IPS-NIHi7 (cell line): Measurements from ENCODE around the gene KCNH5.

Source experiments
- DNase-seq: peaks from one replicate; pipeline ENCODE4 v3.0.0; 2012; ENCODE audit warnings: mixed read lengths; ENCODE audit errors: extremely low spot score

Gene KCNH5

GRCh38 chr14:63045234-63045611, at the start of gene KCNH5:
Gene KCNH5, minus strand, starts transcription at chr14:63045458. Its CDS starts 272 bp downstream, at chr14:63045186.
- DNase-seq, result peak; percentile 93

DNA sequence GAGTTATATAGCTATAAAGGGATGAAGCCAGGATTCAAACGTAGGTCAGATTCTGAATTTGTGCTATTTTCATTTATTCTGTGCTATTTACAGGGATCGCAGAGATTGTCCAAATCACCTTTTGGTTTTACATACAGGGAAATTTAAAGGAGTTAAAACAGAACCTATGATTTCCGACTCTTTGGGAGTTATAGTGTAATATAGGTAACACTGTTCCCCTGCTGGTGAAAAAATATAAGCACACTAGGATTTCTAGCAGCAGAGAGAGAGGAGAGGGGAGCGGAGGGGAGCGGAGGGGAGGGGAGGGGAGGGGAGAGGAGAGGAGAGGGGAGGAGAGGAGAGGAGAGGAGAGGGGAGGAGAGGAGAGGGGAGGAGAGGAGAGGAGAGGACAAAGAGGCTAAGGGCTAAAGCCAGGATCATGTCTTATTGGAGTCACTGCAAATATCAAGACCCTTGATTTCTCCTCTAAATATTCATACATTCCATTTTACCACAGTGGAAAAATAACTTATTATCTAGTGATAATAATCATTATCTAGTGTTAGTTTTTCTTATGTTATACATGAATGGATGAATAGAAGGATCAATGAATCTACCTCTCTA, 46.2 kb upstream of the KCNH5 start:
- no peak for DNase-seq

GRCh38 chr14:63088865-63089264, 43.6 kb upstream of the KCNH5 start:
- no peak for DNase-seq

- no peak for DNase-seq
These were observed 33.3 kb upstream of the KCNH5 start for GRCh38 chr14:63078569-63078968.

GRCh38 chr14:63076488-63076887, 31.2 kb upstream of the KCNH5 start:
- DNase-seq, result no peak

DNA sequence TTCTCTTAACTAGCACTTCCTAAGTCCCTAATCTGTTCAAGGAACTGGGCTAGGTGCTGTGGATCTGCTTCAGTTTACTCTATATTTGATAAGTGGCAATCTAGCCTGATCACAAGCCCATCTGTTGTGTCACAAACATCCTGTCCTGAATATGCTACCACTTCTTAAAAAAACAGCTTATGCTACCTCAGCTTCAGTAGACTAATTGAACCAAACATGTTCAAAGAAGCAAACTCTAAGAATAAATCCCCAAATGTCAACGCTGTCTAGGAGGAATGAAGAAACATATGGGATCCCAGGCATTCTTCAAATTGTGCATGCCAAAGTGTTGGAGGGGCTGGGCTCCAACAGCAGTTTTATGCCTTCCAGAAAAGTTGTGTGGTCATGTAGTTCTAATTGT, 10.4 kb upstream of the KCNH5 start:
- no peak for DNase-seq

DNA sequence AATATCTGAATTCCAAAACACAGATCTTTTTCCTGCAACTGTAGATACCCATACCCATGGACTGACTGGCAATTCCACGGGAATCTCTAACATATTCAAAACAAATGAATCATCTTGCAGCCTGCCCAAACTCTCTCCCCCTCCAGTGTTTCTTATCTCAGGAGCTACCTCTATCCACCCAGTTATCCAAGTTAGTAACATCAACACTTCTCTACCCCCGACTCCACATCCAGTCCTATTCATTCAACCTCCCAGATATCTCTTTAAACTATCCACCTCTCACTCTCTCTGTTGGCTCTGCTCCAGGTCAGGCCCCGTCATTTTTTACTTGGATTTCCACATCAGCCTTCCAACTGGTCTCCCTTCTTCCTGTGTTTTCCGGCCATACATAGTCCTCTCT, 6.7 kb upstream of the KCNH5 start:
- no peak for DNase-seq

- DNase-seq, result no peak
These were observed 6.0 kb upstream of the KCNH5 start for GRCh38 chr14:63051301-63051700.

- no peak for DNase-seq
These were observed 5.4 kb upstream of the KCNH5 start for GRCh38 chr14:63050694-63051093.

- peak; percentile 17 for DNase-seq
These were observed 1.3 kb upstream of the KCNH5 start for GRCh38 chr14:63046339-63047268.

DNA sequence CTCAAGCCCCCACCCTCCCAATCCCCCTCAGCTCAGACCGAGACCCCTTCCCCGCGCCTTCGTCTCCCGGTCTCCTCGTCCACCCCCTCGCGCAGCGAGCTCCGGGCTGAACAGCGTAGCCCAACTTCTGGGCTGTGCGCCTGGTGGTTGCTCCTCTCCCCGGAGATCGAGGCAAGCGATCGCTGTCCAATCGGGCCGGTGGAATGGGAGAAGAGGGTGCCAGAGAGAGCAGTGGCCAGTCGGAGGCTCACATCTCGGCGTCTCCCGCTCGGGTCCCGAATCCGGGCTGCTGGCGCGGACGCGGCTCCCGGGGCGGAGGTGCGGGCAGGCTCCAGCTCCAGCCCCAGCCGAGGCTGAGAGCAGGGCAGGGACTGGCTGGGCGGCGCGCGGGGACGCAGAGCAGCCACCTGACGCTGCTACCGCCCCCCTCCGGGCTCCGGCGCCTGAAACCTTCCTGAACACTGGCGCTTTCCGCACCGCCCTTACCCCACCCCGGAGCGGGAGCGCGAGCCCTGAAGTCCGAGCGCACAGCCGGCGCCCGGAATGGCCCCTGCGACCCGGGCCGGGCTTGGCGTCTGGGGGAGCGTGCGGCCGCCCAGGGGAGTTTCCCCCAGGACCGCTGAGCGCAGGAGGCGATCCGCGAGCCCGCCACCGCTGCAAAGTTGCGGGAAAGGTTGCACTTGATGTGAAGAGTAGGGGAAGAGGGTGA, 508 bp upstream of the KCNH5 start:
- peak; percentile 70 for DNase-seq

DNA sequence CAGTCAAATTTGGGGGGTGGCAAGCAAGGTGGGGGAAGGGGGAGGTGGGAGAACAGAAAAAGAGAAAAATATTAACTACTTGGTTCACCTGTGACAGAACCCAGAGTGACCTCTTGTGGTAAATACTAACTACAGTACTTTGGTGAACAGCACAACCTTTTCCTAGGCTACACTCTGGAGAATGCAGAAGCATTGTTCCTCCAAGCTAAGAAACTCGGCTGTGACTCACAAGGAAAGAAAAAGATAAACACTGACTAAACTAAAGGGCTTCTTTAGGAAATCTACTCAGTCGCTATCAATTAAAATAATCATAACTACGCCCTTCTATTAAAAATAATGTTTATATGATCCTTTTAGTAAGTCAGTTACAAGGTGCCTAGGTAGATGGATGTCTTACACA, 5.4 kb downstream of the KCNH5 start:
- DNase-seq, result peak; percentile 45

GRCh38 chr14:63032641-63033040, 12.6 kb downstream of the KCNH5 start:
- DNase-seq, result no peak

DNA sequence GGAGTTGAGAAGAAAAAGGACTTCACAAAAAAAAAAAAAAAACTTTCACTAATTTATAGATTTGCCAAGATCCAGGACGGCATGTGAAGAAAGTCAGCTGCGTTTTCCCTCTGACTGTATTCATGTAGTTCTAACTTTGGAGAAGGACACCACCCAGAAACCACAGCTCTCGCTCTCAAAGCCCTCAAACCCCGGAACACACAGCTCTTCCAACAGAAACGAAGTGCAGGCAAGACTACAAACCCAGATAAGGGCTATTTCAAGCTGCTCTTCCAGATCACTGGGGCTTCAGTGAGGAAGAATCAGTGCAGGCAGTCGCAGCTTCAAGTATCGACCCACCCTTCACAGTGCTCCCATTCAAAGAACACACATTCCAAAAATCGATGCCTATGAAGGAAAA, 13.2 kb downstream of the KCNH5 start:
- no peak for DNase-seq

GRCh38 chr14:63030113-63030512, 15.1 kb downstream of the KCNH5 start:
- DNase-seq, result no peak

DNA sequence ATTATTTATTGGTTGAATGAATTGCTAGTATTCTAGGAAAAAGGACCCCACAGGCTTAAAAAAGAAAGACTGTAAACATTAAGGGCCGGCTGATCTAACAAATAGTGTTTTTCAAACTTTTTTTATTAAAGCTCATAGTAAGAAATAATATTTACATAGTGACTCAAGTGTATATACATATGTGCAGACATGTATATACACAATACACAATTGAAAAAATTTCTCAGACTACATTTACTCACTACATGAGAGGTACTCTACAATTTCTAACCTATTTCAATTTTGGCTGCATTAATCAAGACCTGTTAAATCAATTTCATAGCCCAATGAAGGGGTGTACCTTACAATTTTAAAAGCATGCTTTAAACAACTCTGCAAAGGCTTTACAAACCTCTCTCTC, 17.5 kb downstream of the KCNH5 start:
- DNase-seq, result no peak

- DNase-seq, result no peak
These were observed 18.8 kb downstream of the KCNH5 start for GRCh38 chr14:63026491-63026890.

- no peak for DNase-seq
These were observed 30.6 kb downstream of the KCNH5 start for GRCh38 chr14:63014621-63015020.

DNA sequence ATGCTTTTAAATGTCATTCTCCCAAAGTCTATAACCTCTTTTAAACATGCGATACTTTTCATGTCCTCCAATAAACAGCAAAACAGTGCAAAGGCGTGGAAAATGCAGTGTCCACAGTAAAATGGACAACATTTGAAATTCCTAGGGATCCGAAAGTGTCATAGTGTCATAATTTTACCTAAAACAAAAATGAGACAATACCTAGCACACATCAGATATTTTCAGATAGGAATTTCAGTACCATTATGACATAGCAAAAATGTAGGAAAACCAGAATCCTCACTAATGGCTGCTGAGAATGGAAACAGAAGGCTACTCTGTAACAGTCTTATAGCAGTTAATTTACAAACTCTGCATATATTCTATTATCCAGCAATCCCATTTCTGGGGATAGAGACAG, 33.1 kb downstream of the KCNH5 start:
- DNase-seq, result no peak

DNA sequence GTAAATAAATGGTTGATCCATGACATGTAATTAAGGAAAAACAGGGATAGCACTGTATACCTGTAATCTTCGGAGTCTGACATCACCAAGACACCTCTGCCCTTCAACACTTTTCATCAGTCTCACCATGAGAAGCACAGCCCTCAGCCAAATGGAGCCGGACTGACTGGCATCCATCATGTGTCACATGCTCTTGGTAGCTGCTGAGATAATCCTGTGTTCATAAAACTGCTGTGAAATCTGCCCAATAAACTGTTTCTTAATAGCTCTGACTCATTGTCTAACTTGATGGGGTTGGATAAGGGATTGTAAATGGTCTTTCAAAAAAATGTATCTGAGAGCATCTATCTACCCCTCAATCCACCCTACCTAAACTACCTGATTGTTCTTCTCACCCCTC, 33.6 kb downstream of the KCNH5 start:
- no peak for DNase-seq

DNA sequence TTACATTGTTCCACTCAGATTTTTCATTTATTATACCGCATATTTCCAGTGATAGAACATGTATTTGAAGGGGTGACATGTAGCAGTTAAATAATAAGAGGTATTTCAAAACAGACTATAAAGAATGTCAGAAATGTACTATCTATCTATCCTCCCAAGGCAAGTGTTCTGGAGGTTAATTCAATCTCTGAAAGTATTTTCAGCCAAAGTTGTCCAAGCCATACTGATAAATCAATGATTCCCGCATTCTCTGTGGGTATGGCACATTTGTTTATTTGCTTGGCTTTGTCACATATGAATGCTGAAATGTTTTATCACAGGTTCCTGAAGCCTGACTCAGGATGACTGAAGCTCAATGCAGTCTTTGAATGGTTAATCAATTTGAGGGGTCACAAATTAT, 35.8 kb downstream of the KCNH5 start:
- DNase-seq, result no peak

GRCh38 chr14:63006531-63006930, 38.7 kb downstream of the KCNH5 start:
- no peak for DNase-seq

DNA sequence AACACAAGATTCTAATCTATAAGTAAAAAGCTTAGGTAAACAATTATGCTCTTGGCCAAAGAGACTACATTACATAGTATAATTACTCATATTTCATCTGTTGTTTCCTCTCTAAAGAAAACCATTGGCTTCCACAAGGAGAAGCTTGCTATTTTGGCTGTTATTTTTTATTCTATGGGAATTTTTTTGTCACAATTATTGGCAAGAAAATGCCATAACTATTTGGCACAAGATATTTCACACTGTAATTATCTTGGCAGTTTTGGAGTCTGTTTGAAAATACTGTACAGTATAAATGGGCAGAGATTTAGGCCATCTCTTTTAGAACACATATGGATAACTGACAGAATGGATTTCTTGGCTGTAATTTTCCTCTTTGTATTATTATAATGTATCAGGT, 51.2 kb downstream of the KCNH5 start:
- no peak for DNase-seq
